ENCODE data around the gene GPR78. TPM values are rescaled to one million over a fixed set of nuclear protein-coding genes. Genes with fewer than 3 reads are reported as not detected.

The GPR78 gene
- total RNA-seq, 1 experiment from 2014 or later = not detected

GRCh38 chr4:8554555-8555100 is 25.6 kb upstream of the GPR78 start:
- Histone ChIP-seq H3K4me1 (ENCODE audit: low read length) (no peaks in the 10 kb centered on the region), H3K9ac (ENCODE audit: low read length) (no peak overlapping the region), H3K4me3 (ENCODE audit: low read length) (no peak overlapping the region), H4K20me1 (ENCODE audit: insufficient read depth, low read depth, low read length) (no peaks in the 10 kb centered on the region), H2AFZ (ENCODE audit: low read length) (no peak overlapping the region), H3K27me3 (ENCODE audit: low read length) (no peaks in the 10 kb centered on the region), H3K9me2 (replicated peaks; ENCODE audit: insufficient read depth, low read length) (no peaks in the 10 kb centered on the region), H3K4me2 (ENCODE audit: low read depth, low read length, poor library complexity, severe bottlenecking) (no peak overlapping the region), H3K79me2 (ENCODE audit: low read length) (no peaks in the 10 kb centered on the region), H3K36me3 (ENCODE audit: insufficient read depth, low read length) (no peaks in the 10 kb centered on the region), H3K27ac (ENCODE audit: low read length) (no peak overlapping the region), H3K9me3 (ENCODE audit: low read length) (no peaks in the 10 kb centered on the region)
- DNase-seq = no peak

GRCh38 chr4:8555716-8556115 is 24.5 kb upstream of the GPR78 start:
- H3K9me3 ChIP-seq (ENCODE audit: low read length) = no peaks in the 10 kb centered on the region
- no peak overlapping the region for H3K4me2 ChIP-seq (ENCODE audit: low read depth, low read length, poor library complexity, severe bottlenecking)
- DNase-seq = no peak
- no peaks in the 10 kb centered on the region for H3K4me1 ChIP-seq (ENCODE audit: low read length)
- H2AFZ ChIP-seq (ENCODE audit: low read length) = no peak overlapping the region
- no peak overlapping the region for H3K27ac ChIP-seq (ENCODE audit: low read length)
- no peaks in the 10 kb centered on the region for H3K79me2 ChIP-seq (ENCODE audit: low read length)
- no peak overlapping the region for H3K4me3 ChIP-seq (ENCODE audit: low read length)
- no peaks in the 10 kb centered on the region for H4K20me1 ChIP-seq (ENCODE audit: insufficient read depth, low read depth, low read length)
- H3K9ac ChIP-seq (ENCODE audit: low read length) = no peak overlapping the region
- no peaks in the 10 kb centered on the region for H3K36me3 ChIP-seq (ENCODE audit: insufficient read depth, low read length)
- no peaks in the 10 kb centered on the region for H3K9me2 ChIP-seq (replicated peaks; ENCODE audit: insufficient read depth, low read length)
- H3K27me3 ChIP-seq (ENCODE audit: low read length) = no peaks in the 10 kb centered on the region

GRCh38 chr4:8556341-8557150 is 23.6 kb upstream of the GPR78 start:
- Histone ChIP-seq H3K79me2 (ENCODE audit: low read length) (no peaks in the 10 kb centered on the region), H3K27ac (ENCODE audit: low read length) (no peak overlapping the region), H3K9me3 (ENCODE audit: low read length) (no peaks in the 10 kb centered on the region), H2AFZ (ENCODE audit: low read length) (no peak overlapping the region), H3K27me3 (ENCODE audit: low read length) (no peaks in the 10 kb centered on the region), H4K20me1 (ENCODE audit: insufficient read depth, low read depth, low read length) (no peaks in the 10 kb centered on the region), H3K4me2 (ENCODE audit: low read depth, low read length, poor library complexity, severe bottlenecking) (no peak overlapping the region), H3K9ac (ENCODE audit: low read length) (no peak overlapping the region), H3K4me3 (ENCODE audit: low read length) (no peak overlapping the region), H3K36me3 (ENCODE audit: insufficient read depth, low read length) (no peaks in the 10 kb centered on the region), H3K9me2 (replicated peaks; ENCODE audit: insufficient read depth, low read length) (no peaks in the 10 kb centered on the region), H3K4me1 (ENCODE audit: low read length) (no peaks in the 10 kb centered on the region)
- DNase-seq = no peak

- no peak overlapping the region for H3K27ac ChIP-seq (ENCODE audit: low read length)
- H3K9me3 ChIP-seq (ENCODE audit: low read length) = no peaks in the 10 kb centered on the region
- no peaks in the 10 kb centered on the region for H3K9me2 ChIP-seq (replicated peaks; ENCODE audit: insufficient read depth, low read length)
Measured at GRCh38 chr4:8557151-8558076, 22.8 kb upstream of the GPR78 start.

GRCh38 chr4:8558080-8558960 is 21.9 kb upstream of the GPR78 start:
- H3K4me1 ChIP-seq (ENCODE audit: low read length) = no peaks in the 10 kb centered on the region
- H3K9me2 ChIP-seq (replicated peaks; ENCODE audit: insufficient read depth, low read length) = no peaks in the 10 kb centered on the region
- H3K27me3 ChIP-seq (ENCODE audit: low read length) = no peaks in the 10 kb centered on the region
- H3K9me3 ChIP-seq (ENCODE audit: low read length) = no peaks in the 10 kb centered on the region
- no peak overlapping the region for H3K27ac ChIP-seq (ENCODE audit: low read length)
- no peak for DNase-seq
- no peaks in the 10 kb centered on the region for H4K20me1 ChIP-seq (ENCODE audit: insufficient read depth, low read depth, low read length)
- H3K4me2 ChIP-seq (ENCODE audit: low read depth, low read length, poor library complexity, severe bottlenecking) = no peak overlapping the region
- no peak overlapping the region for H3K4me3 ChIP-seq (ENCODE audit: low read length)
- H3K36me3 ChIP-seq (ENCODE audit: insufficient read depth, low read length) = no peaks in the 10 kb centered on the region
- H3K9ac ChIP-seq (ENCODE audit: low read length) = no peak overlapping the region
- H3K79me2 ChIP-seq (ENCODE audit: low read length) = no peaks in the 10 kb centered on the region
- no peak overlapping the region for H2AFZ ChIP-seq (ENCODE audit: low read length)

More at GRCh38 chr4:8557151-8558076, 22.8 kb upstream of the GPR78 start:
- Histone ChIP-seq H3K4me2 (ENCODE audit: low read depth, low read length, poor library complexity, severe bottlenecking) (no peak overlapping the region), H3K27me3 (ENCODE audit: low read length) (no peaks in the 10 kb centered on the region), H2AFZ (ENCODE audit: low read length) (no peak overlapping the region), H3K4me1 (ENCODE audit: low read length) (no peaks in the 10 kb centered on the region), H3K36me3 (ENCODE audit: insufficient read depth, low read length) (no peaks in the 10 kb centered on the region), H3K4me3 (ENCODE audit: low read length) (no peak overlapping the region), H4K20me1 (ENCODE audit: insufficient read depth, low read depth, low read length) (no peaks in the 10 kb centered on the region), H3K9ac (ENCODE audit: low read length) (no peak overlapping the region), H3K79me2 (ENCODE audit: low read length) (no peaks in the 10 kb centered on the region)
- no peak for DNase-seq

- H3K79me2 ChIP-seq (ENCODE audit: low read length) = no peaks in the 10 kb centered on the region
- no peak overlapping the region for H3K9ac ChIP-seq (ENCODE audit: low read length)
- no peaks in the 10 kb centered on the region for H3K36me3 ChIP-seq (ENCODE audit: insufficient read depth, low read length)
- no peak overlapping the region for H3K4me2 ChIP-seq (ENCODE audit: low read depth, low read length, poor library complexity, severe bottlenecking)
- no peak overlapping the region for H3K4me3 ChIP-seq (ENCODE audit: low read length)
- no peak for DNase-seq
- H3K4me1 ChIP-seq (ENCODE audit: low read length) = no peaks in the 10 kb centered on the region
- no peaks in the 10 kb centered on the region for H3K9me3 ChIP-seq (ENCODE audit: low read length)
- no peaks in the 10 kb centered on the region for H3K27me3 ChIP-seq (ENCODE audit: low read length)
- H2AFZ ChIP-seq (ENCODE audit: low read length) = no peak overlapping the region
- H3K27ac ChIP-seq (ENCODE audit: low read length) = no peak overlapping the region
- H3K9me2 ChIP-seq (replicated peaks; ENCODE audit: insufficient read depth, low read length) = no peaks in the 10 kb centered on the region
- H4K20me1 ChIP-seq (ENCODE audit: insufficient read depth, low read depth, low read length) = no peaks in the 10 kb centered on the region
Measured at GRCh38 chr4:8559011-8559410, 21.2 kb upstream of the GPR78 start.

- DNase-seq = no peak
- Histone ChIP-seq H4K20me1 (ENCODE audit: insufficient read depth, low read depth, low read length) (no peaks in the 10 kb centered on the region), H3K36me3 (ENCODE audit: insufficient read depth, low read length) (no peaks in the 10 kb centered on the region), H3K27me3 (ENCODE audit: low read length) (no peaks in the 10 kb centered on the region), H3K9me2 (replicated peaks; ENCODE audit: insufficient read depth, low read length) (no peaks in the 10 kb centered on the region), H3K4me3 (ENCODE audit: low read length) (no peak overlapping the region), H3K79me2 (ENCODE audit: low read length) (no peaks in the 10 kb centered on the region), H3K27ac (ENCODE audit: low read length) (no peak overlapping the region), H3K9ac (ENCODE audit: low read length) (no peak overlapping the region), H2AFZ (ENCODE audit: low read length) (no peak overlapping the region), H3K9me3 (ENCODE audit: low read length) (no peaks in the 10 kb centered on the region), H3K4me1 (ENCODE audit: low read length) (no peaks in the 10 kb centered on the region), H3K4me2 (ENCODE audit: low read depth, low read length, poor library complexity, severe bottlenecking) (no peak overlapping the region)
Measured at GRCh38 chr4:8559524-8560264, 20.5 kb upstream of the GPR78 start.
